Activated naive CD4-positive, alpha-beta T cell treated with anti-CD3 and anti-CD28 coated beads for 36 hours (primary cell): ENCODE measurements around the gene RASA2. TPM values are rescaled to one million over a fixed set of nuclear protein-coding genes. Genes with fewer than 3 reads are reported as not detected.
A peak's percentile ranks its signal among the peaks of the same experiment; 100 is the strongest.
"Not testable (repeated sequence)": the region's sequence is repeated elsewhere in the genome, so short reads cannot be mapped to it uniquely, and the experiment has no call there.

ENCODE experiments used
- CTCF ChIA-PET: fragments of 350-600 bp; sonication (Branson Sonifier 250); formaldehyde crosslinking; loops from one replicate; lab custom pipeline; 2021; ENCODE audit warnings: antibody characterized with exemption; lab: Charles Lee
- DNase-seq: peaks from one replicate; pipeline ENCODE4 v3.0.0-alpha.2; 2020
- H3K27ac Mint-ChIP-seq: one replicate; pipeline ENCODE4 v1.8.0; 2021; ENCODE audit warnings: mild to moderate bottlenecking, mixed read lengths
- H3K27me3 Mint-ChIP-seq: one replicate; pipeline ENCODE4 v1.8.0; 2021; ENCODE audit warnings: low read depth, mixed read lengths
- H3K36me3 Mint-ChIP-seq: one replicate; pipeline ENCODE4 v1.8.0; 2021; ENCODE audit warnings: low read depth, mixed read lengths
- H3K4me1 Mint-ChIP-seq: one replicate; pipeline ENCODE4 v1.8.0; 2021; ENCODE audit warnings: low read depth, mixed read lengths
- H3K4me3 Mint-ChIP-seq: one replicate; pipeline ENCODE4 v1.8.0; 2021; ENCODE audit warnings: mild to moderate bottlenecking, moderate library complexity, mixed read lengths
- H3K9me3 Mint-ChIP-seq: one replicate; pipeline ENCODE4 v1.8.0; 2021; ENCODE audit warnings: mixed read lengths
- intact Hi-C: fragments of 100-400 bp; cut with micrococcal nuclease; formaldehyde crosslinking; loops from one replicate; pipeline ENCODE4 v1.15.1; 2023
- total RNA-seq, 2 experiments: library from RNA; stranded (reverse); gene quantifications; one replicate each; pipeline ENCODE4 v1.2.3, GENCODE V29; 2021

The RASA2 gene
- total RNA-seq, 2 experiments from 2014 or later = 24.0 to 27.5 TPM

- intact Hi-C loops = loop anchor here (1.0 to 2.0 kb wide), 6 partner anchors 15 to 820 kb away; partner anchors contain the start of gene RNF7
- CTCF ChIA-PET = interaction anchor here (0.6 to 10.7 kb wide), 31 partner anchors 12 to 433 kb away, joined by 3 to 415 read pairs (median 4); partner anchors contain the start of gene ZBTB38
- H3K27ac Mint-ChIP-seq = no peak overlapping the region
- no peak overlapping the region for H3K4me3 Mint-ChIP-seq
- peaks cover 4% of the 10 kb centered on the region for H3K36me3 Mint-ChIP-seq
- no peaks in the 10 kb centered on the region for H3K27me3 Mint-ChIP-seq
- peaks cover 6% of the 10 kb centered on the region for H3K4me1 Mint-ChIP-seq
- peaks cover 14% of the 10 kb centered on the region for H3K9me3 Mint-ChIP-seq
- DNase-seq = peak; percentile 96
Observed at GRCh38 chr3:141460097-141460704, 26.6 kb upstream of the RASA2 start.

- Mint-ChIP-seq H3K4me3 (no peak overlapping the region), H3K27me3 (no peaks in the 10 kb centered on the region), H3K9me3 (peaks cover 14% of the 10 kb centered on the region), H3K27ac (no peak overlapping the region), H3K4me1 (peaks cover 5% of the 10 kb centered on the region), H3K36me3 (peaks cover 4% of the 10 kb centered on the region)
- intact Hi-C loops = no loop called here
- CTCF ChIA-PET = interaction anchor here (0.9 to 10.7 kb wide), 7 partner anchors 10 to 182 kb away, joined by 3 to 415 read pairs (median 5); no protein-coding TSS in a partner anchor
- DNase-seq = no peak
Observed at GRCh38 chr3:141462176-141462859, 24.5 kb upstream of the RASA2 start.

- Mint-ChIP-seq H3K4me3 (no peak overlapping the region), H3K27ac (no peak overlapping the region), H3K27me3 (no peaks in the 10 kb centered on the region), H3K9me3 (peaks cover 16% of the 10 kb centered on the region), H3K36me3 (peaks cover 4% of the 10 kb centered on the region), H3K4me1 (peaks cover 3% of the 10 kb centered on the region)
- DNase-seq = no peak
- CTCF ChIA-PET = interaction anchor here (0.8 to 1.2 kb wide), 4 partner anchors 9 to 158 kb away, joined by 3 to 4 read pairs (median 3); no protein-coding TSS in a partner anchor
- intact Hi-C loops = no loop called here
Observed at GRCh38 chr3:141465221-141465620, 21.6 kb upstream of the RASA2 start.

- CTCF ChIA-PET = interaction anchor here (0.6 to 1.3 kb wide), 3 partner anchors 94 to 453 kb away, joined by 3 read pairs; no protein-coding TSS in a partner anchor
Observed at GRCh38 chr3:141466633-141467169, 20.1 kb upstream of the RASA2 start.

GRCh38 chr3:141469720-141470119 lies 17.1 kb upstream of the RASA2 start:
- intact Hi-C loops = no loop called here
- Mint-ChIP-seq H3K27ac (no peak overlapping the region), H3K9me3 (peaks cover 5% of the 10 kb centered on the region), H3K4me3 (no peak overlapping the region), H3K27me3 (no peaks in the 10 kb centered on the region), H3K4me1 (peaks cover 1% of the 10 kb centered on the region), H3K36me3 (peaks cover 2% of the 10 kb centered on the region)
- CTCF ChIA-PET = interaction anchor here (1.1 to 2.1 kb wide), 2 partner anchors 91 to 96 kb away, joined by 4 to 6 read pairs; no protein-coding TSS in a partner anchor
- DNase-seq = no peak

More at GRCh38 chr3:141466633-141467169, 20.1 kb upstream of the RASA2 start:
- intact Hi-C loops = no loop called here
- Mint-ChIP-seq H3K4me1 (no peaks in the 10 kb centered on the region), H3K27me3 (no peaks in the 10 kb centered on the region), H3K36me3 (peaks cover 4% of the 10 kb centered on the region), H3K27ac (no peak overlapping the region), H3K4me3 (no peak overlapping the region), H3K9me3 (peaks cover 16% of the 10 kb centered on the region)
- no peak for DNase-seq

- no peak overlapping the region for H3K27ac Mint-ChIP-seq
- H3K4me3 Mint-ChIP-seq = no peak overlapping the region
- CTCF ChIA-PET = interaction anchor here (0.6 to 5.8 kb wide), 7 partner anchors 8 to 173 kb away, joined by 3 to 108 read pairs (median 5); no protein-coding TSS in a partner anchor
- DNase-seq = no peak
- peaks cover 10% of the 10 kb centered on the region for H3K4me1 Mint-ChIP-seq
- H3K36me3 Mint-ChIP-seq = no peaks in the 10 kb centered on the region
- H3K27me3 Mint-ChIP-seq = no peaks in the 10 kb centered on the region
- peaks cover 1% of the 10 kb centered on the region for H3K9me3 Mint-ChIP-seq
- intact Hi-C loops = no loop called here
Observed at GRCh38 chr3:141471160-141471559, 15.7 kb upstream of the RASA2 start.

- peaks cover 16% of the 10 kb centered on the region for H3K4me1 Mint-ChIP-seq
- H3K4me3 Mint-ChIP-seq = no peak overlapping the region
- DNase-seq = no peak
- no peaks in the 10 kb centered on the region for H3K27me3 Mint-ChIP-seq
- CTCF ChIA-PET = interaction anchor here (0.7 to 5.8 kb wide), 8 partner anchors 11 to 116 kb away, joined by 3 to 108 read pairs (median 4); partner anchors contain the start of gene RASA2
- intact Hi-C loops = no loop called here
- H3K9me3 Mint-ChIP-seq = no peaks in the 10 kb centered on the region
- no peak overlapping the region for H3K27ac Mint-ChIP-seq
- H3K36me3 Mint-ChIP-seq = no peaks in the 10 kb centered on the region
Observed at GRCh38 chr3:141476033-141476432, 10.8 kb upstream of the RASA2 start.

- intact Hi-C loops = no loop called here
- Mint-ChIP-seq H3K27me3 (no peaks in the 10 kb centered on the region), H3K4me1 (peaks cover 17% of the 10 kb centered on the region), H3K27ac (no peak overlapping the region), H3K9me3 (no peaks in the 10 kb centered on the region), H3K36me3 (no peaks in the 10 kb centered on the region), H3K4me3 (no peak overlapping the region)
- CTCF ChIA-PET = interaction anchor here (1.0 to 2.9 kb wide), 4 partner anchors 22 to 117 kb away, joined by 4 to 18 read pairs (median 6); no protein-coding TSS in a partner anchor
- DNase-seq = no peak
Observed at GRCh38 chr3:141477224-141477623, 9.6 kb upstream of the RASA2 start.

- Mint-ChIP-seq H3K4me3 (no peak overlapping the region), H3K27ac (no peak overlapping the region), H3K27me3 (no peaks in the 10 kb centered on the region), H3K9me3 (no peaks in the 10 kb centered on the region), H3K4me1 (peaks cover 18% of the 10 kb centered on the region), H3K36me3 (no peaks in the 10 kb centered on the region)
- CTCF ChIA-PET = interaction anchor here (1.2 to 2.9 kb wide), 2 partner anchors 18 to 83 kb away, joined by 3 to 18 read pairs; no protein-coding TSS in a partner anchor
- no peak for DNase-seq
- intact Hi-C loops = no loop called here
Observed at GRCh38 chr3:141478139-141478538, 8.7 kb upstream of the RASA2 start.

GRCh38 chr3:141478840-141479239 lies 8.0 kb upstream of the RASA2 start:
- H3K4me3 Mint-ChIP-seq, H3K27me3 Mint-ChIP-seq: not testable (repeated sequence)
- H3K4me1 Mint-ChIP-seq = peaks cover 20% of the 10 kb centered on the region

GRCh38 chr3:141482245-141482922 lies 4.4 kb upstream of the RASA2 start:
- H3K4me3 Mint-ChIP-seq = no peak overlapping the region
- CTCF ChIA-PET = interaction anchor here (0.7 to 1.0 kb wide), 2 partner anchors 78 to 162 kb away, joined by 3 to 6 read pairs; no protein-coding TSS in a partner anchor
- peaks cover 23% of the 10 kb centered on the region for H3K4me1 Mint-ChIP-seq
- no peak overlapping the region for H3K27ac Mint-ChIP-seq
- intact Hi-C loops = no loop called here
- H3K36me3 Mint-ChIP-seq = no peaks in the 10 kb centered on the region
- no peaks in the 10 kb centered on the region for H3K27me3 Mint-ChIP-seq
- no peak for DNase-seq
- H3K9me3 Mint-ChIP-seq = no peaks in the 10 kb centered on the region

More at GRCh38 chr3:141478840-141479239, 8.0 kb upstream of the RASA2 start:
- H3K9me3 Mint-ChIP-seq, H3K27ac Mint-ChIP-seq, DNase-seq, H3K36me3 Mint-ChIP-seq, intact Hi-C loops: not testable (repeated sequence)
- CTCF ChIA-PET = interaction anchor here (0.7 to 2.9 kb wide), 5 partner anchors 8 to 84 kb away, joined by 3 to 18 read pairs (median 5); no protein-coding TSS in a partner anchor
